Muscle of arm (tissue), 12 donors: ENCODE results near the gene DALRD3. TPM values are rescaled to one million over a fixed set of nuclear protein-coding genes. Genes with fewer than 3 reads are reported as not detected.

ENCODE experiments used
- DNase-seq: peaks from one replicate; pipeline ENCODE4 v3.0.0-alpha.2; 2013
- polyA plus RNA-seq, 12 donors: library from polyadenylated mRNA; unstranded; fragments of 120-200 nt; gene quantifications; one replicate each; pipeline ENCODE4 v1.2.1, GENCODE V29; 2013; ENCODE audit not compliant: insufficient read length in 12 of 12

Gene DALRD3
- polyA plus RNA-seq, 12 donors = 27.3 to 42.9 (median 29.7) TPM; not detected in 1

DNA sequence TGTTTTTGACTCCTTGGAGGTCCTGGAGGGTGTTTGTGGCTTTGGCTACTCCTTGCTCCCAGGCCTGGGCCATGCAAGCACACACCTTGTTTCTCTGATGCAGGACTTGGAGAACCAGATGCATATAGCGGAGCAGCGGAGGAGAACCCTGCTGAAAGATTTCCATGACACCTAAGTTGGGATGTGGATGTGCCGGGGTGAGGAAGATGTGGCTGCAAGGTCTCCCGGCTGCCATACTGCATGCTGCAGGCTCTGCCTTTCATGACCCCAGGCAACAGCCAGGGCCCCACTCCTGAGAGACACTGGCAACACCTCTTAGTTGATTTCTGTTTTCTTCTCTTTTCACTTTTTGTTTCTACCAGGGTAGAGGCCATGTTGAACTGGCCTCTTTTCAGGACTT, 35.3 kb downstream of the DALRD3 start:
- DNase-seq = no peak

DNA sequence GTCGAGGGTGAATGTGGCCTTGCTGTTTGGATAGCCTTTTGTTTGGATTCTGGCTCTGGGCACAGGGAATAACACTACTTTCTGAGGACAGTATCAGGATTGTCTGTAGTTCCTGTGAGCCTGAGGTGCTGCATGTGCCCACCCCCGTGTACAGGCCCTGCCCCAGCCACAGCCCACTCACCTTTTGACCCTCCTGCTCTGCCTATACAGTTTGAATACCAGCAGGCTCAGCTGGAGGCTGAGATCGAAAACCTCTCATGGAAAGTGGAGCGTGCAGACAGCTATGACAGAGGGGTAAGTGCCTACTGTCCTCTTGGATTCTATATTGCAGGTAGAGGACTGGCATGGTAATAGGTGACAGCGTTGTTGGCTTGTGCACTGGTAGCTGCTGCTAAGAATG, 35.7 kb downstream of the DALRD3 start:
- DNase-seq = no peak

DNA sequence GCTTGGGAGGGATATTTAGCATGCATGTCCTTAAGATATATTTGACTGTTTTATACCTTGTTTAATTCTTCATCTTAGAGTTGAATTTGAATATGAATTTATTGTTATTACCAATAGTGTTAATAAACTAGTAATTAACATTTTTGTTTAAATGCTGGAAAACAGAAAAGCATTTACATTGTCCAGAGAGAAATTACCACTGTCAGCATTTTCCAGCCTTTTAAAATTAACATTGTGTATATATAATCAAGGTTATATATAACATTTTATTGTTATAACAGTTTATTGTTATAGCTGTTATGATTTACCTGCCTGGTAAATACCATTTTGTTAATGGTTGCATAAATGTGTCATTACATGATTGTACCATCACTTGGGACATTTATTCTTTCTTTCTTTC, 36.4 kb downstream of the DALRD3 start:
- DNase-seq = no peak

DNA sequence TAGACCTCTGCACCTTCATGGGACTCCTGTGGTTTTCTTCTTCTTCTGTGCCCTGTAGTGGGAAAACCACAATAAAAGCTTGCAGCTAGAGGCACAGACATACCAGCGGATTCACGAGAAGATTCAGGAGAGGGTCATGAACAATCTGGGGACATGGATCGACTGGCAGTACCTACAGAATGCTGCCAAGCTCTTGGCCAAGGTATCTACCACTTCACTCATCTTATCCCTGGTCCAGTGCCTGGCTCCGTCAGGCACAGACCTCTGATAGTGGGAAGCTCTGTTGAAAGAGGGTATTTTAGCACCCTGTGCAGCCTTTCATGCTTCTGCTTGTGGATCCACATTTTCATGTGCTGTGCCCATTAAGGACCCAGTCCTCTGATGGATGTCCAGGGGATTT, 38.1 kb downstream of the DALRD3 start:
- no peak for DNase-seq

DNA sequence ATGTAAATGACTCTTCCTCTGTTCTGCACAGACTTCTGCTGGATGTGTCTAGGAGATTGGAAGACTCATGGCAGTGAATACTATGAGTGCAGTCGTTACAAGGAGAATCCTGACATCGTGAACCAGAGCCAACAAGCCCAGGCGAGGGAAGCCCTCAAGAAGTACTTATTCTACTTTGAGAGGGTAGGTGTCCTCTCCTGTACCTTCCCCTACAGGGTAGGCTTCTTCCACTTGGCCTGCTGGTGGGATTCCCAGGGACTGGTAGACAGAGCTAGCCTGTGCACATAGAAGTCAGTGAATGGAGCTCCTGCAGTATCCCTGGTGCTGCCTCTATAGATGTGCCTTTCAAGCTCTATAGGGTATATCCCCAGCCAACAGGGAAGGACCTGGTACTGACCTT, 38.9 kb downstream of the DALRD3 start:
- DNase-seq = no peak

DNA sequence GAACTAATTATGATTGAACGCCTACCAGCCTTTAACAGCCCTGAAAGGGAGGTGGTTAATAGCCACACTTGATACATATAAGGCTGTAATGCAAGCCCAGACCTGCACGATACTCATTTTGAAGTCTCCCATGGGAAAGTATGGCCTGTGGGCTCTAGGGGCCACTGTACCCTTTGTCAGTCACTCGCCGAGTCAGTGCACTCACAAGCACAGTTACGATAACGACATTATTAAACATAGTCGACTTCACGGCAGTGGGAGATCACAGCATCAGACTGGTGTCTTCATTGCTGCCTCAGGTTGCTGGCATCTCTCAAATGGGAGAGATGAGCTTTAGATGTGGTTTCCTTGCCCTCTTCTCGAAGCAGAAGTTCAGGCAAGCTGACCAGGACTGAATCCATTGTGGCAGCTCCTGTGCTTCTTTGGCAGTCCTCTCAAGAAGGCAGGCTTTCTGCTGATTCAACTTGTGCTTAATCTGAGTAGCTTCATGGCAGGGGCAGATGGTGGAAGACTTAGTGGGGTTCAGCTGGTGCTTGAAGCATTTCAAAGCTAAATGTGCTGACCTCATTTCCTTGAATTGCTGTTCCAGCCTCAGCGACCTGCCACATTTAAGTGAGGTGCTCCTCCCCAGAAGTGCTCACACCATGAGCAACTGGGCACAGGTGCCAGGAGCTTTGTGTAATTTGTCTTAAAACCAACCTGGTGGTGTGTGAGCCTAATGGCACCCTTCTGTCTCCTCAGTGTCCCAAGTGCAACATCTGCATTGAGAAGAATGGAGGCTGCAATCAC, 44.1 kb downstream of the DALRD3 start:
- no peak for DNase-seq

DNA sequence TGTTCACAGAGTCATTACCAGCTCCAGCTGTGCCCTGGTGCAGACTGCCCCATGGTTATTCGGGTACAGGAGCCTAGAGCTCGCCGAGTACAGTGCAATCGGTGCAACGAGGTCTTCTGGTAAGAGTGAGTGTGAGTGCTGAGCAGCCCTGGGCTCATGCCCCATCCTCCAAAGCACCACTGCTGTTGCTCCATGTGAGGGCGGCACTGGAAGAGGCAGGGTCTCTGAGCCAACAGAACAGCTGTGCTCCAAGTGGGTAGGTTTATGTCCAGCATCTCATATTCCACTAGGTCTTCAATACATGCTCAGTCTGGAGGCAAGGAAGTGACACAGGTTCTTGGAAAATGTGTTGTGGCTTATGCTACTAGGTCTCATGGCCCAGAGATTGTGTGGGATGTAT, 47.8 kb downstream of the DALRD3 start:
- no peak for DNase-seq

DNA sequence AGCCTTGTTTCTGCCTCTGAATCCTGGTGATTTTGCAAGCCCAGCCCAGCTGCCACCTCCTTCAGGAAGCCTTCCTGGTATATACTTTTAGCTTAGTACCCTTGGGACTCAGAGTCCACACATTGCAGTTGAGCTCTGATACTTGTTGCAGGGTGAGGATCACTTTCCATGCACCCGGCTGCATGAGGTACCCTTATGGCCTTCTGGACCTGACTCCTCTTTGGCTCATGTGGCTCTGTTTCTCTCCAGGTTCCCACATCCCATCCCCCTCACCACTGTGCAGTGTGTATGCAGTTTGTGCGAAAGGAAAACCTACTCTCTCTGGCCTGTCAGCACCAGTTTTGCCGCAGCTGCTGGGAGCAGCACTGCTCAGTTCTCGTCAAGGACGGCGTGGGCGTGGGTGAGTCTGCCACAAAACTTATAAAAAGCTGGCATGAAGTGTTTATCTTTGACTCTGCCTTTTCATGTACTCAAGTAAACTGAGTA, 51.5 kb downstream of the DALRD3 start:
- DNase-seq = no peak

DNA sequence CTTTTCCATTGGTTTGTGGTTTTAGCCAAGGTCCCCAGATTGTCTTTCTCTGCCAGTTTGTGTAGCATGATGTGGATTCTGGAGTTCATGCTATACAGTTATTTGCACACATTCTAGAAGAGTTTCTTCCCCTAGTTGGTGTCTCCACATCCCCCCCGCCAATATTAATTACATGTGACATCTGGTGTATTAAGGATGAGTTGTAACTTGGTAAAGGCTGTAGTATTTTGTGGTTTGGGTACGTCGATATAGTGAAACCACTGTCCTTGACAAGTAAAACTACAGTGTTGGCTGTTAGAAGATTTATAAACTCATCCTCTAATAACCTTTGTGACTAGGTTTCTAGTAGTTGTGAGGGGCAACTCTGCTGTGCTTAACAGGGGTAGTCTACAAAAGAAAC, 52.0 kb downstream of the DALRD3 start:
- DNase-seq = no peak

Other genes with a start within 250 kb of the DALRD3 start
- gene PRKAR2A, start 170.7 kb downstream of the DALRD3 start, polyA plus RNA-seq = 100 to 1,000 TPM in 1 of 12 donors, 10 to 100 TPM in 11; 36.0 to 214 (median 44.3) TPM
- gene SLC25A20, start 119.7 kb downstream of the DALRD3 start, polyA plus RNA-seq = 10 to 100 TPM in 11 of 12 donors, not detected in 1; 11.3 to 20.8 (median 17.2) TPM
- 10 to 100 TPM in 11 of 12 donors, not detected in 1; 48.3 to 95.2 (median 61.1) TPM for gene ARIH2, start 99.7 kb downstream of the DALRD3 start, polyA plus RNA-seq
- 10 to 100 TPM in 8 of 12 donors, 1 to 10 TPM in 3, not detected in 1; 7.9 to 27.5 (median 12.0) TPM for gene P4HTM, start 28.3 kb downstream of the DALRD3 start, polyA plus RNA-seq
- gene WDR6, start 11.2 kb downstream of the DALRD3 start, polyA plus RNA-seq = 100 to 1,000 TPM in 6 of 12 donors, 10 to 100 TPM in 5, not detected in 1; 88.7 to 167 (median 102) TPM
- gene NDUFAF3, start 3.5 kb upstream of the DALRD3 start, polyA plus RNA-seq = 10 to 100 TPM in 11 of 12 donors, not detected in 1; 38.5 to 65.7 (median 52.5) TPM
- 100 to 1,000 TPM in 11 of 12 donors, not detected in 1; 195 to 254 (median 226) TPM for gene IMPDH2, start 10.8 kb upstream of the DALRD3 start, polyA plus RNA-seq
- gene QRICH1, start 75.5 kb upstream of the DALRD3 start, polyA plus RNA-seq = 100 to 1,000 TPM in 2 of 12 donors, 10 to 100 TPM in 10; 46.8 to 246 (median 61.4) TPM
- 100 to 1,000 TPM in 11 of 12 donors, not detected in 1; 231 to 302 (median 252) TPM for gene QARS1, start 86.2 kb upstream of the DALRD3 start, polyA plus RNA-seq
- 10 to 100 TPM in 11 of 12 donors, not detected in 1; 30.0 to 63.7 (median 32.8) TPM for gene USP19, start 102.2 kb upstream of the DALRD3 start, polyA plus RNA-seq
- gene LAMB2, start 114.5 kb upstream of the DALRD3 start, polyA plus RNA-seq = 100 to 1,000 TPM; 197 to 456 (median 322) TPM
- gene CCDC71, start 147.8 kb upstream of the DALRD3 start, polyA plus RNA-seq = 10 to 100 TPM in 11 of 12 donors, not detected in 1; 11.5 to 24.0 (median 14.5) TPM
- 100 to 1,000 TPM in 2 of 12 donors, 10 to 100 TPM in 9, not detected in 1; 44.8 to 128 (median 84.8) TPM for gene KLHDC8B, start 153.0 kb upstream of the DALRD3 start, polyA plus RNA-seq